GM13977 (cell line): Measurements from ENCODE around the gene POU4F1.

Experiments
- DNase-seq: peaks from one replicate; pipeline ENCODE4 v3.0.0; 2012; ENCODE audit warnings: low spot score
- CTCF ChIP-seq: IDR thresholded peaks from 2 replicates; pipeline ENCODE4 v1.5.1; 2012; ENCODE audit warnings: mild to moderate bottlenecking, control low read depth; ENCODE audit not compliant: insufficient read depth; ENCODE audit errors: extremely low read depth, missing control alignments
- in situ Hi-C: fragments of 300-500 bp; cut with MboI; formaldehyde crosslinking; loops from one replicate; pipeline ENCODE4 v1.12.0; 2022; ENCODE audit warnings: low sequenced_read_pairs, low pct_unique_long_range_greater_than_20kb, mixed read lengths, inconsistent platforms; ENCODE audit not compliant: unreplicated experiment

Gene POU4F1

GRCh38 chr13:78618411-78618810 lies 15.1 kb upstream of the POU4F1 start:
- no peak for TF ChIP-seq CTCF
- DNase-seq, result no peak
- in situ Hi-C loops, result no loop called here

GRCh38 chr13:78611040-78611439 lies 7.7 kb upstream of the POU4F1 start:
- in situ Hi-C loops, result no loop called here
- no peak for TF ChIP-seq CTCF
- DNase-seq, result no peak

GRCh38 chr13:78610381-78610883 lies 7.1 kb upstream of the POU4F1 start:
- TF ChIP-seq CTCF, result no peak
- peak; percentile 42 for DNase-seq
- in situ Hi-C loops, result no loop called here

GRCh38 chr13:78609464-78610205 lies 6.3 kb upstream of the POU4F1 start:
- no peak for TF ChIP-seq CTCF
- in situ Hi-C loops, result no loop called here
- no peak for DNase-seq

GRCh38 chr13:78608688-78609463 lies 5.5 kb upstream of the POU4F1 start:
- no peak for TF ChIP-seq CTCF
- in situ Hi-C loops, result no loop called here
- no peak for DNase-seq

- no peak for TF ChIP-seq CTCF
- in situ Hi-C loops, result no loop called here
- DNase-seq, result no peak
Observed at GRCh38 chr13:78608252-78608687, 4.9 kb upstream of the POU4F1 start.
